ENCODE data around the gene HBP1.
"Not testable (repeated sequence)": the region's sequence is repeated elsewhere in the genome, so short reads cannot be mapped to it uniquely, and the experiment has no call there.

The HBP1 gene

GRCh38 chr7:107213193-107213788 is 44.5 kb downstream of the HBP1 start:
- DNase-seq (ENCODE audit: low read depth, low spot score), result no peak
- no peaks in the 10 kb centered on the region for H3K36me3 ChIP-seq (ENCODE audit: insufficient read depth, insufficient read length, low read length)
- no peak for TF ChIP-seq YY1 (IDR thresholded peaks at IDR 0.05; ENCODE audit: insufficient read depth, insufficient read length)
- TF ChIP-seq SUZ12 (IDR thresholded peaks at IDR 0.05; ENCODE audit: extremely low read depth, insufficient read depth, insufficient read length), result no peak
- TF ChIP-seq ZNF274 (IDR thresholded peaks at IDR 0.05; ENCODE audit: low read depth, low read length), result no peak
- no peaks in the 10 kb centered on the region for H3K4me1 ChIP-seq (ENCODE audit: insufficient read depth, insufficient read length)
- H3K9ac ChIP-seq (ENCODE audit: insufficient read length, low read depth), result no peak overlapping the region
- no peaks in the 10 kb centered on the region for H3K9me3 ChIP-seq (ENCODE audit: insufficient read depth, low read length)
- no peak overlapping the region for H3K4me3 ChIP-seq (ENCODE audit: insufficient read length, low read depth)
- no peaks in the 10 kb centered on the region for H3K27me3 ChIP-seq (ENCODE audit: insufficient read depth, insufficient read length)

- Histone ChIP-seq H3K36me3 (ENCODE audit: insufficient read depth, insufficient read length, low read length) (no peaks in the 10 kb centered on the region), H3K9me3 (ENCODE audit: insufficient read depth, low read length) (no peaks in the 10 kb centered on the region), H3K4me1 (ENCODE audit: insufficient read depth, insufficient read length) (no peaks in the 10 kb centered on the region), H3K4me3 (ENCODE audit: insufficient read length, low read depth) (no peak overlapping the region), H3K9ac (ENCODE audit: insufficient read length, low read depth) (no peak overlapping the region), H3K27me3 (ENCODE audit: insufficient read depth, insufficient read length) (no peaks in the 10 kb centered on the region)
- TF ChIP-seq ZNF274 (IDR thresholded peaks at IDR 0.05; ENCODE audit: low read depth, low read length), result no peak
- TF ChIP-seq SUZ12 (IDR thresholded peaks at IDR 0.05; ENCODE audit: extremely low read depth, insufficient read depth, insufficient read length), result no peak
- TF ChIP-seq YY1 (IDR thresholded peaks at IDR 0.05; ENCODE audit: insufficient read depth, insufficient read length), result no peak
- no peak for DNase-seq (ENCODE audit: low read depth, low spot score)
Observed at GRCh38 chr7:107213945-107214344, 45.1 kb downstream of the HBP1 start.

GRCh38 chr7:107219563-107220244 is 50.9 kb downstream of the HBP1 start:
- no peak overlapping the region for H3K4me3 ChIP-seq (ENCODE audit: insufficient read length, low read depth)
- DNase-seq (ENCODE audit: low read depth, low spot score), result no peak
- TF ChIP-seq SUZ12 (IDR thresholded peaks at IDR 0.05; ENCODE audit: extremely low read depth, insufficient read depth, insufficient read length), result no peak
- H3K27me3 ChIP-seq (ENCODE audit: insufficient read depth, insufficient read length), result no peaks in the 10 kb centered on the region
- no peak overlapping the region for H3K9ac ChIP-seq (ENCODE audit: insufficient read length, low read depth)
- H3K36me3 ChIP-seq (ENCODE audit: insufficient read depth, insufficient read length, low read length), result no peaks in the 10 kb centered on the region
- no peaks in the 10 kb centered on the region for H3K4me1 ChIP-seq (ENCODE audit: insufficient read depth, insufficient read length)
- no peaks in the 10 kb centered on the region for H3K9me3 ChIP-seq (ENCODE audit: insufficient read depth, low read length)

GRCh38 chr7:107220356-107220755 is 51.6 kb downstream of the HBP1 start:
- no peak overlapping the region for H3K4me3 ChIP-seq (ENCODE audit: insufficient read length, low read depth)
- H3K36me3 ChIP-seq (ENCODE audit: insufficient read depth, insufficient read length, low read length), result no peaks in the 10 kb centered on the region
- no peaks in the 10 kb centered on the region for H3K9me3 ChIP-seq (ENCODE audit: insufficient read depth, low read length)
- no peaks in the 10 kb centered on the region for H3K4me1 ChIP-seq (ENCODE audit: insufficient read depth, insufficient read length)
- H3K9ac ChIP-seq (ENCODE audit: insufficient read length, low read depth), result no peak overlapping the region
- no peak for TF ChIP-seq YY1 (IDR thresholded peaks at IDR 0.05; ENCODE audit: insufficient read depth, insufficient read length)
- TF ChIP-seq SUZ12 (IDR thresholded peaks at IDR 0.05; ENCODE audit: extremely low read depth, insufficient read depth, insufficient read length), result no peak
- TF ChIP-seq ZNF274 (IDR thresholded peaks at IDR 0.05; ENCODE audit: low read depth, low read length), result no peak
- no peak for DNase-seq (ENCODE audit: low read depth, low spot score)
- no peaks in the 10 kb centered on the region for H3K27me3 ChIP-seq (ENCODE audit: insufficient read depth, insufficient read length)

GRCh38 chr7:107220806-107221205 is 52.0 kb downstream of the HBP1 start:
- H3K9ac ChIP-seq (ENCODE audit: insufficient read length, low read depth); H3K4me3 ChIP-seq (ENCODE audit: insufficient read length, low read depth); H3K4me1 ChIP-seq (ENCODE audit: insufficient read depth, insufficient read length); H3K9me3 ChIP-seq (ENCODE audit: insufficient read depth, low read length); DNase-seq (ENCODE audit: low read depth, low spot score); H3K27me3 ChIP-seq (ENCODE audit: insufficient read depth, insufficient read length); H3K36me3 ChIP-seq (ENCODE audit: insufficient read depth, insufficient read length, low read length): not testable (repeated sequence)

GRCh38 chr7:107224374-107225223 is 55.8 kb downstream of the HBP1 start:
- no peaks in the 10 kb centered on the region for H3K4me1 ChIP-seq (ENCODE audit: insufficient read depth, insufficient read length)
- no peak for DNase-seq (ENCODE audit: low read depth, low spot score)
- no peaks in the 10 kb centered on the region for H3K27me3 ChIP-seq (ENCODE audit: insufficient read depth, insufficient read length)
- no peaks in the 10 kb centered on the region for H3K36me3 ChIP-seq (ENCODE audit: insufficient read depth, insufficient read length, low read length)
- no peak overlapping the region for H3K4me3 ChIP-seq (ENCODE audit: insufficient read length, low read depth)
- H3K9me3 ChIP-seq (ENCODE audit: insufficient read depth, low read length), result no peaks in the 10 kb centered on the region
- no peak for TF ChIP-seq SUZ12 (IDR thresholded peaks at IDR 0.05; ENCODE audit: extremely low read depth, insufficient read depth, insufficient read length)
- no peak overlapping the region for H3K9ac ChIP-seq (ENCODE audit: insufficient read length, low read depth)

- Histone ChIP-seq H3K36me3 (ENCODE audit: insufficient read depth, insufficient read length, low read length) (no peaks in the 10 kb centered on the region), H3K4me1 (ENCODE audit: insufficient read depth, insufficient read length) (no peaks in the 10 kb centered on the region), H3K4me3 (ENCODE audit: insufficient read length, low read depth) (no peak overlapping the region), H3K27me3 (ENCODE audit: insufficient read depth, insufficient read length) (no peaks in the 10 kb centered on the region), H3K9me3 (ENCODE audit: insufficient read depth, low read length) (no peaks in the 10 kb centered on the region), H3K9ac (ENCODE audit: insufficient read length, low read depth) (no peak overlapping the region)
- DNase-seq (ENCODE audit: low read depth, low spot score), result no peak
- TF ChIP-seq ZNF274 (IDR thresholded peaks at IDR 0.05; ENCODE audit: low read depth, low read length) (no peak), SUZ12 (IDR thresholded peaks at IDR 0.05; ENCODE audit: extremely low read depth, insufficient read depth, insufficient read length) (no peak), YY1 (IDR thresholded peaks at IDR 0.05; ENCODE audit: insufficient read depth, insufficient read length) (no peak)
Observed at GRCh38 chr7:107228291-107228690, 59.5 kb downstream of the HBP1 start.

Measured in NT2/D1 (cell line).